Loucy (cell line): ENCODE results near the gene MCAT.

Source experiments
- H2AFZ ChIP-seq: fragments of 200-600 bp; sonication (generic); 2 replicates; pipeline ENCODE4 v1.6.0; 2016; ENCODE audit warnings: antibody characterized with exemption, mild to moderate bottlenecking, low read length, moderate library complexity
- H3F3A ChIP-seq: fragments of 200-600 bp; 2 replicates; pipeline ENCODE4 v1.6.0; 2016; ENCODE audit warnings: antibody characterized with exemption, low read depth, mild to moderate bottlenecking
- H3K27me3 ChIP-seq: fragments of 200-600 bp; sonication (generic); 2 replicates; pipeline ENCODE4 v1.6.1; 2014; ENCODE audit warnings: low read length, mild to moderate bottlenecking; ENCODE audit not compliant: insufficient read depth, poor library complexity, severe bottlenecking
- H3K36me3 ChIP-seq: fragments of 200-600 bp; sonication (generic); 2 replicates; pipeline ENCODE4 v1.6.1; 2016; ENCODE audit warnings: low read length; ENCODE audit not compliant: insufficient read depth
- H3K4me1 ChIP-seq: fragments of 200-600 bp; sonication (generic); 2 replicates; pipeline ENCODE4 v1.5.1; 2014; ENCODE audit warnings: low read length, mild to moderate bottlenecking; ENCODE audit not compliant: insufficient read depth, poor library complexity, severe bottlenecking
- H3K4me2 ChIP-seq: fragments of 200-600 bp; sonication (generic); 2 replicates; pipeline ENCODE4 v1.6.0; 2014; ENCODE audit warnings: antibody characterized with exemption, low read length, low read depth, mild to moderate bottlenecking; ENCODE audit not compliant: poor library complexity, severe bottlenecking
- H3K4me3 ChIP-seq: fragments of 200-600 bp; sonication (generic); 2 replicates; pipeline ENCODE4 v1.5.1; 2014; ENCODE audit warnings: low read length, mild to moderate bottlenecking, mixed read lengths; ENCODE audit not compliant: poor library complexity, severe bottlenecking
- H3K79me2 ChIP-seq: fragments of 200-600 bp; sonication (generic); 2 replicates; pipeline ENCODE4 v1.6.1; 2014; ENCODE audit warnings: low read length; ENCODE audit not compliant: insufficient read depth
- H3K9ac ChIP-seq: fragments of 200-600 bp; sonication (generic); 2 replicates; pipeline ENCODE4 v1.6.0; 2014; ENCODE audit warnings: mild to moderate bottlenecking, low read depth, low read length, moderate library complexity; ENCODE audit not compliant: poor library complexity, severe bottlenecking
- H3K9me2 ChIP-seq: fragments of 200-600 bp; sonication (generic); replicated peaks from 2 replicates; pipeline ENCODE4 v1.6.1; 2016; ENCODE audit warnings: low read depth, low read length, mixed read lengths
- H3K9me3 ChIP-seq: fragments of 200-600 bp; sonication (generic); 2 replicates; pipeline ENCODE4 v1.6.1; 2014; ENCODE audit warnings: mild to moderate bottlenecking, antibody characterized with exemption, low read length, low read depth; ENCODE audit not compliant: insufficient read depth
- H4K20me1 ChIP-seq: fragments of 200-600 bp; sonication (generic); 2 replicates; pipeline ENCODE4 v1.6.0; 2014; ENCODE audit warnings: antibody characterized with exemption, low read length, mild to moderate bottlenecking; ENCODE audit not compliant: insufficient read depth, poor library complexity, severe bottlenecking
- EZH2phosphoT487 ChIP-seq: fragments of 200-600 bp; IDR thresholded peaks from 2 replicates; pipeline ENCODE4 v1.6.1; 2018; ENCODE audit warnings: antibody characterized with exemption, mild to moderate bottlenecking, moderate library complexity, borderline replicate concordance
- TF ChIP-seq, protein P1 (sequence below): fragments of 200-600 bp; sonication (generic); conservative IDR thresholded peaks from 2 replicates; pipeline ENCODE4 v1.5.1; 2014; ENCODE audit warnings: mild to moderate bottlenecking, antibody characterized with exemption, low read length

MCAT gene

GRCh38 chr22:43092085-43092484 is 51.1 kb downstream of the MCAT start:
- no peak for TF ChIP-seq EZH2phosphoT487
- TF ChIP-seq, protein P1, sequence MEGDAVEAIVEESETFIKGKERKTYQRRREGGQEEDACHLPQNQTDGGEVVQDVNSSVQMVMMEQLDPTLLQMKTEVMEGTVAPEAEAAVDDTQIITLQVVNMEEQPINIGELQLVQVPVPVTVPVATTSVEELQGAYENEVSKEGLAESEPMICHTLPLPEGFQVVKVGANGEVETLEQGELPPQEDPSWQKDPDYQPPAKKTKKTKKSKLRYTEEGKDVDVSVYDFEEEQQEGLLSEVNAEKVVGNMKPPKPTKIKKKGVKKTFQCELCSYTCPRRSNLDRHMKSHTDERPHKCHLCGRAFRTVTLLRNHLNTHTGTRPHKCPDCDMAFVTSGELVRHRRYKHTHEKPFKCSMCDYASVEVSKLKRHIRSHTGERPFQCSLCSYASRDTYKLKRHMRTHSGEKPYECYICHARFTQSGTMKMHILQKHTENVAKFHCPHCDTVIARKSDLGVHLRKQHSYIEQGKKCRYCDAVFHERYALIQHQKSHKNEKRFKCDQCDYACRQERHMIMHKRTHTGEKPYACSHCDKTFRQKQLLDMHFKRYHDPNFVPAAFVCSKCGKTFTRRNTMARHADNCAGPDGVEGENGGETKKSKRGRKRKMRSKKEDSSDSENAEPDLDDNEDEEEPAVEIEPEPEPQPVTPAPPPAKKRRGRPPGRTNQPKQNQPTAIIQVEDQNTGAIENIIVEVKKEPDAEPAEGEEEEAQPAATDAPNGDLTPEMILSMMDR, result no peak
- H3K4me3 ChIP-seq, result no peak overlapping the region
- H4K20me1 ChIP-seq, result no peaks in the 10 kb centered on the region
- H3F3A ChIP-seq, result no peaks in the 10 kb centered on the region
- no peaks in the 10 kb centered on the region for H3K36me3 ChIP-seq
- H3K4me2 ChIP-seq, result no peak overlapping the region
- H3K27me3 ChIP-seq, result no peaks in the 10 kb centered on the region
- H3K79me2 ChIP-seq, result no peaks in the 10 kb centered on the region
- no peaks in the 10 kb centered on the region for H3K9me2 ChIP-seq
- H3K4me1 ChIP-seq, result no peaks in the 10 kb centered on the region
- H3K9ac ChIP-seq, result no peak overlapping the region
- H3K9me3 ChIP-seq, result no peaks in the 10 kb centered on the region; the same call in 1 of the 2 replicates
- H2AFZ ChIP-seq, result peak overlapping the region; percentile 21; the same call in 1 of the 2 replicates

DNA sequence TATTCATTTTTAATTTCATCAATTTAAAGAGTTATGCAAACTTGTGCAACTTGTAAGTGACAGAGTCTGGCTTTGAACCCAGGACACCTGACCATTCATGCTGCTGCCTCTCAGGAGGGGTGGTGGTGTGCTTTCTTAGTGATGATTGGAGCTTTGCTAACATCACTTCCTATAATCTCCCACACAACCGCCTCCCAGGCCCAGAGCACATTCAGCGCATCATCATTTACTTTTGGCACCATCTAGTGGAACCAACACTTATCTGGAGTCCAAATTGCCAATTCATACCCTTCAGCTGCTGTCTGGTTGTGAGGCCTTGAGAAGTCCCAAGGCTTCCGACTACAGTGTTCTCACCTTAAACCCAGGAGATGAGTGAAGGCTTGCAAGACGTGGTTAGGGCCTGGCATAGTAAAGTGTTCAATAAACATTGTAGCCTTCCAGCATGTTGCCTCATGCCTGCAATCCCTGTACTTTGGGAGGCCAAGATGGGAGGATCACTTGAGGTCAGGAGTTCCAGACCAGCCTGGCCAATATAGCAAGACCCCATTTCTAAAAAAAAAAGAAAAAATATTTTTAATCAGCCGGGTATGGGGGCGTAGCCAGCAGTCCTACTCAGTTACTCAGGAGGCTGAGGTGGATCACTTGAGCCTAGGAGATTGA is 52.9 kb downstream of the MCAT start:
- TF ChIP-seq, protein P1, result peak; percentile 59
- no peak for TF ChIP-seq EZH2phosphoT487
- Histone ChIP-seq H3K9ac (no peak overlapping the region), H3K4me2 (peak overlapping the region; percentile 80), H4K20me1 (no peaks in the 10 kb centered on the region), H2AFZ (no peak overlapping the region), H3K27me3 (no peaks in the 10 kb centered on the region), H3K9me3 (no peaks in the 10 kb centered on the region), H3F3A (no peaks in the 10 kb centered on the region), H3K9me2 (no peaks in the 10 kb centered on the region), H3K36me3 (no peaks in the 10 kb centered on the region), H3K79me2 (no peaks in the 10 kb centered on the region), H3K4me1 (no peaks in the 10 kb centered on the region), H3K4me3 (no peak overlapping the region)

DNA sequence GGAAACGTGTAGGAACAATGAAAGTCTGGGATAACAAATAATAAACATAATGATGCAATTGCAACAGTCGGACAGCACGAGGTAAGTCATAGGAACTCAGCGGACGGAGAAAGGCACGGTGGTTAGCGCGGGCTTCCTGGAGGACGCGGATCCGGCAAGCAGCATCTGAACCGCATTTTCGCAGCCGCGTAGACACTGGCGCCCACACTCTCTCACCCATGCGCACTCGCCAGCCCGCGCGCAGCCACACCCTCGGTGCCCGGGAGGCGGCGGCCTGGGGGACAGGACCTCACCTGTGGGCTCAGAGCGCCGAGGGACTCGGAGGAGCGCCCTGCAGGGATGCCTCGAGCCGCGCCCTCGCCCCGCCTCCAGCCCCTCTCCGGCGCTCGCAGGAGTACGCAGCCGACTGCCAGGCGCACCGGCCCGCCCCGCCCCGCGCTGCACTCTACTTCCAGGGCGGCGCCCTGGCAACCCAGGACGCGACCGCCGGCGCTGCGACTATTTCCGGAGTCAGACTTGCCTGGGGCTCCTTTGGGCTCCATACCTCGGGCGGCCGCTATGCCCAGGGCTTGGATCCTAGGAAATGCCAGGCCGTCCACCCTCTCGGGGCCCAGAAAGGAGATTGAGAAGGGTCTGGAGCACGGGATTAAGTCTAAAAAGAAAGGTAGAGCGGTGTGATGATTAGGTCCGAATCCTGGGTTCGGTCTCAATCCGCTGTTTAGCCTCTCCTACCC is 54.0 kb downstream of the MCAT start, which contains the start of gene TTLL1:
TSS of gene TTLL1 (minus strand) at position 408 of the 734 bp plus-strand sequence. CDS start 13,805 bp downstream, outside the sequence.
- H3K79me2 ChIP-seq, result no peaks in the 10 kb centered on the region
- no peak for TF ChIP-seq EZH2phosphoT487
- TF ChIP-seq, protein P1, result no peak
- no peaks in the 10 kb centered on the region for H3K36me3 ChIP-seq

More for the DNA sequence above, 54.0 kb downstream of the MCAT start, which contains the start of gene TTLL1:
- Histone ChIP-seq H3K9me3 (no peaks in the 10 kb centered on the region), H3K27me3 (no peaks in the 10 kb centered on the region), H4K20me1 (no peaks in the 10 kb centered on the region), H2AFZ (peak within 1 kb of the TSS; percentile 90), H3K9ac (peak within 1 kb of the TSS; percentile 81), H3K4me1 (no peaks in the 10 kb centered on the region), H3K4me3 (peak within 1 kb of the TSS; percentile 90), H3K9me2 (no peaks in the 10 kb centered on the region), H3K4me2 (peak within 1 kb of the TSS; percentile 91), H3F3A (no peaks in the 10 kb centered on the region)
